HAP-1 (cell line): ENCODE data around the gene ME3.
"Not testable (repeated sequence)": the region's sequence is repeated elsewhere in the genome, so short reads cannot be mapped to it uniquely, and the experiment has no call there.

Experiments used
- DNase-seq, 2 experiments: peaks; one replicate each; pipeline ENCODE4 v3.0.0-alpha.2; 2016 to 2020; ENCODE audit warnings: low spot score in 2 of 2
- H3K27me3 ChIP-seq: fragments of 250-450 bp; sonication (Bioruptor Pico); 2 replicates; pipeline ENCODE4 v1.5.1; 2020; ENCODE audit warnings: low read depth, mild to moderate bottlenecking, moderate library complexity
- H3K36me3 ChIP-seq: fragments of 250-450 bp; sonication (Bioruptor Pico); replicated peaks from 2 replicates; pipeline ENCODE4 v1.5.1; 2020; ENCODE audit warnings: mild to moderate bottlenecking
- H3K4me1 ChIP-seq: fragments of 250-450 bp; sonication (Bioruptor Pico); 2 replicates; pipeline ENCODE4 v1.5.1; 2020; ENCODE audit warnings: mild to moderate bottlenecking
- H3K4me3 ChIP-seq: fragments of 250-450 bp; sonication (Bioruptor Pico); 2 replicates; pipeline ENCODE4 v1.5.1; 2020; ENCODE audit warnings: mild to moderate bottlenecking, moderate library complexity
- H3K9me3 ChIP-seq: fragments of 250-450 bp; sonication (Bioruptor Pico); 2 replicates; pipeline ENCODE4 v1.5.1; 2020; ENCODE audit warnings: mild to moderate bottlenecking, moderate library complexity
- in situ Hi-C: fragments of 300-500 bp; cut with MboI; formaldehyde crosslinking; loops from 3 replicates; pipeline ENCODE4 v1.14.3; 2020; ENCODE audit warnings: low sequenced_read_pairs, inconsistent platforms, mixed read lengths

The ME3 gene

DNA sequence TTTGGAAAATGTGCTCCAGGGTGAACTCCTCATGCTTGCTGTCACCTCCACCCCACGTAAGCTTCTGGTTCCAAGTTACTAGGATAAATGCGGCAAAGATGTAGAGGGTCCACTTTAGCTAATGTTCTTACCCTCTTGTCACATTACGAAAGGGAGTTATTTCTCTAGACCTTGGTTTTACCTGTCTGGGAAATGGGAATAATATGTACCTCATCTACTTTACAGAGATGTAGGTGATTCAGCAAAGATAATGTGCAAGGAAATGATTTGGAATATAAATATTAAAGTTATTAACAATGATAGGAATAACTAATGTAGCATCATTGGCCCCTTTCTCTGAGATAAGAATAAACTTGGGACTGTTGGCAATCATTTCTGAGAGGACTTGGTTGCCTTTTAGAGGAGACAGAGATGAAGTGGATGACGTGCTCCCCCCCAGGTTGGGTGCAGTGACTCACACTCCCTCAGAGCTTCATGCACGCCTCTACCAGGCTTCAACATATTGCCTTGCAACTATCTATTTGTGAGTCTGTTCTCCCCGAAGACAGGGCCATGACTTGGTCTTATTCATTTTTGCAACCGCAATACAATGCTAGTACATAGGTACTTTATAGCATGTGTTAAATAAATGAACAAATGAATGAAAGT lies 97.1 kb downstream of the ME3 start:
- no peak for DNase-seq
- Histone ChIP-seq H3K9me3 (no peaks in the 10 kb centered on the region), H3K36me3 (no peaks in the 10 kb centered on the region), H3K4me1 (no peaks in the 10 kb centered on the region), H3K27me3 (peaks cover 50% of the 10 kb centered on the region), H3K4me3 (no peak overlapping the region)
- in situ Hi-C loops, result no loop called here

GRCh38 chr11:86574493-86575207 lies 97.8 kb downstream of the ME3 start:
- DNase-seq, result no peak
- Histone ChIP-seq H3K4me3 (no peak overlapping the region), H3K27me3 (peaks cover 47% of the 10 kb centered on the region), H3K4me1 (no peaks in the 10 kb centered on the region), H3K36me3 (no peaks in the 10 kb centered on the region), H3K9me3 (no peaks in the 10 kb centered on the region)
- in situ Hi-C loops, result no loop called here

DNA sequence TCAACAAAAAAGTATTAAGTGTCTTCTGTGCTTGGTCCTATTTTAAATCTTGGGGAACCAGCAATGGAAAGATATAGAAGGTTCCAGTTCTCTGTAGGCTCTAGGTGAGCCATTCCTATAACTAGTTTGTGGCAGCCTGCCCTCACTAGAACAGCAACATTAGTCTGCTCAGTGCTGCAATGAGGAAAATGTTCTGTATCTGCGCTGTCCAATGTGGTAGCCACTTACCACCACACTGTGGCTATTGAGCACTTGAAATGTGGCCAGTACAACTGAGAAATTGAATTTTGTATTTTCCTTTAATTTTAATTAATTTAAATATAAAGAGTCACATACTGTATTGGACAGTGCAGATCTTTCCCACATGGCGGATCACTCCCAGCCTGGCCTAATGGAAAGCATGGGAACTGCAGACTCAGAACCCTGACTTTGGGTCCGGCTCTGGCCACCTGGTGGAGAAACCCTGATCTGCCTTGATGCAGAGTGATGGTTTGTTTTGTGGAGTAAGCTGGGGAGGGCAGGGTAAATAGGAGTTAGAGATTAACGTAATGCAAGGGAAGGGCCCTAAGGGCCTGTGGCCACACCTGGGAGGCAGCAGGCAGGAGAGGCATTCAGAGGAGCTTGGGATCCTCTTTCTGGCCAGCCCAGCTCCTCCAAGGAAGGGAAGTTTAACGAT lies 101.0 kb downstream of the ME3 start:
- H3K36me3 ChIP-seq, result no peaks in the 10 kb centered on the region
- H3K9me3 ChIP-seq, result no peaks in the 10 kb centered on the region
- peak; percentile 62 to 68 for DNase-seq
- no peaks in the 10 kb centered on the region for H3K4me1 ChIP-seq
- H3K4me3 ChIP-seq, result no peak overlapping the region
- in situ Hi-C loops, result no loop called here
- H3K27me3 ChIP-seq, result peaks cover 30% of the 10 kb centered on the region

- Histone ChIP-seq H3K4me3 (no peak overlapping the region), H3K9me3 (no peaks in the 10 kb centered on the region), H3K27me3 (peaks cover 28% of the 10 kb centered on the region), H3K4me1 (no peaks in the 10 kb centered on the region), H3K36me3 (no peaks in the 10 kb centered on the region)
- DNase-seq, result no peak
- in situ Hi-C loops, result no loop called here
Observed at GRCh38 chr11:86570451-86570850, 102.0 kb downstream of the ME3 start.

- no peaks in the 10 kb centered on the region for H3K4me1 ChIP-seq
- DNase-seq, result no peak
- no peaks in the 10 kb centered on the region for H3K36me3 ChIP-seq
- no peaks in the 10 kb centered on the region for H3K9me3 ChIP-seq
- H3K27me3 ChIP-seq, result peaks cover 25% of the 10 kb centered on the region
- in situ Hi-C loops, result no loop called here
- H3K4me3 ChIP-seq, result no peak overlapping the region
Observed at GRCh38 chr11:86570020-86570419, 102.4 kb downstream of the ME3 start.

GRCh38 chr11:86569109-86569508 lies 103.3 kb downstream of the ME3 start:
- Histone ChIP-seq H3K27me3 (peaks cover 21% of the 10 kb centered on the region), H3K36me3 (no peaks in the 10 kb centered on the region), H3K4me1 (no peaks in the 10 kb centered on the region), H3K9me3 (no peaks in the 10 kb centered on the region), H3K4me3 (no peak overlapping the region)
- DNase-seq, result no peak
- in situ Hi-C loops, result no loop called here

GRCh38 chr11:86565801-86566312 lies 106.6 kb downstream of the ME3 start:
- Histone ChIP-seq H3K4me1 (no peaks in the 10 kb centered on the region), H3K4me3 (no peak overlapping the region), H3K27me3 (peaks cover 15% of the 10 kb centered on the region; the same call in 1 of the 2 replicates), H3K36me3 (no peaks in the 10 kb centered on the region), H3K9me3 (no peaks in the 10 kb centered on the region; the same call in 1 of the 2 replicates)
- no peak for DNase-seq
- in situ Hi-C loops, result no loop called here

DNA sequence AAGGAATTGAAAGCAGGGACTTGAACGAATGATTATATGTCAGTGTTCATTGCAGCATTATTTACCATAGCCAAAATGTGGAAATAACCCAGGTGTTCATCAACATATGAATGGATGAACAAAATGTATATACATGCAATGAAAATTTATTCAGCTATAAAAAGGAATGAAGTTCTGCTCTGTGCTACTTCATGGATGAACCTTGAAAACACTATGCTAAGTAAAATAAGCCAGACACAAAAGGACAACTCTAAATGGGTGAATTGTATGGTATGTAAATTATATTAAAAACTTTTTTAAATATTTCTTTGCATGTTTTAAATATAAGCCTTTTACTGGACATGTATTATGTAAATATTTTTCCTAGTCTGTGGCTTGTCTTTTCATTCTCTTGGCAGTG lies 107.0 kb downstream of the ME3 start:
- Histone ChIP-seq H3K4me3 (no peak overlapping the region), H3K27me3 (peaks cover 15% of the 10 kb centered on the region; the same call in 1 of the 2 replicates), H3K9me3 (no peaks in the 10 kb centered on the region; the same call in 1 of the 2 replicates), H3K36me3 (no peaks in the 10 kb centered on the region), H3K4me1 (no peaks in the 10 kb centered on the region)
- in situ Hi-C loops, result no loop called here
- DNase-seq, result no peak

GRCh38 chr11:86562842-86563241 lies 109.6 kb downstream of the ME3 start:
- H3K36me3 ChIP-seq, H3K4me1 ChIP-seq, in situ Hi-C loops, H3K9me3 ChIP-seq, H3K4me3 ChIP-seq, DNase-seq: not testable (repeated sequence)
- peaks cover 14% of the 10 kb centered on the region; the same call in 1 of the 2 replicates for H3K27me3 ChIP-seq

- no peak overlapping the region for H3K4me3 ChIP-seq
- in situ Hi-C loops, result no loop called here
- no peaks in the 10 kb centered on the region; the same call in 1 of the 2 replicates for H3K9me3 ChIP-seq
- no peak for DNase-seq
- H3K4me1 ChIP-seq, result no peaks in the 10 kb centered on the region
- H3K27me3 ChIP-seq, result peaks cover 6% of the 10 kb centered on the region; the same call in 1 of the 2 replicates
- H3K36me3 ChIP-seq, result no peaks in the 10 kb centered on the region
Observed at GRCh38 chr11:86559311-86559945, 113.0 kb downstream of the ME3 start.

GRCh38 chr11:86558841-86559240 lies 113.6 kb downstream of the ME3 start:
- in situ Hi-C loops, result no loop called here
- Histone ChIP-seq H3K9me3 (no peaks in the 10 kb centered on the region; the same call in none of the 2 replicates), H3K27me3 (peaks cover 4% of the 10 kb centered on the region; the same call in 1 of the 2 replicates), H3K4me1 (no peaks in the 10 kb centered on the region), H3K4me3 (no peak overlapping the region), H3K36me3 (no peaks in the 10 kb centered on the region)
- no peak for DNase-seq

DNA sequence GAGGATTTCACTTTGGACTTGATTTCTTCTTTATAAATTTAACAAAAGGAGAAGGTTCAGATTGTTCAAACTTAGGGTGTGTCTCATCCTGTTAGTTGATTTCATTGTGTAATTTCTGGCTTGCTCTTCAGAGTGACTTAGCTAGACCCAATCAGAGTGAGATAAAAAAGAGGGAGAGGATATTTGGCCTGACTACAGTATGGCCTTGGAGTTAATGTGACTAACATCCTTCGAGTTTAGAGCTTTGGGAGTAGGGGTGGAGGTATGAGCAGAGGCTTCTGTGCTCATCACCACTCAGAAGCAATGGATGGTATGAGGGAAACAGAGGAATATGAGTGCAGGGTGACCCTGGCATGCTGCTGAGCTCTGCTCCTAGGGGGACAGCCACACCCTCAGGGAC lies 114.2 kb downstream of the ME3 start:
- Histone ChIP-seq H3K9me3 (no peaks in the 10 kb centered on the region; the same call in none of the 2 replicates), H3K4me3 (no peak overlapping the region), H3K36me3 (no peaks in the 10 kb centered on the region), H3K27me3 (no peaks in the 10 kb centered on the region; the same call in 1 of the 2 replicates), H3K4me1 (no peaks in the 10 kb centered on the region)
- no peak for DNase-seq
- in situ Hi-C loops, result no loop called here

DNA sequence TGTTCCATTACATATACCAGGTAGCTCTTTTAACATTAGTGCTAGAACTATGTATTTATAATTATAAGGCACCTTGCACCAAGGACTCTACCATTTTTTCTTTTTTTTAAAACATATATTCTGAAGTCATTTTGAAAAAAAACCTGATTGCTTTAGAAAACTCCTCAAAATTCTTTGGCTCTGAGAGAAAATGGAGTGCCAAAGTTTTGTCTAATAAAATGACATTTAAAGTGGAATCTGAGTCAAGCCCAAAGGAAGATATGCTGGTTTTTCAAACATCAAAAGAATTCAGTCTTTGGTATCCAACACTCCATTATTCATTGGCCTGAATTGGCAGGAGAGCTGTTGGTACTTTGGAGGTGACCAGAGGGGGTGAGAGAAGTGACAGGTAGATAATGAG lies 116.5 kb downstream of the ME3 start:
- no peaks in the 10 kb centered on the region for H3K36me3 ChIP-seq
- in situ Hi-C loops, result no loop called here
- no peaks in the 10 kb centered on the region; the same call in 1 of the 2 replicates for H3K9me3 ChIP-seq
- H3K4me3 ChIP-seq, result no peak overlapping the region
- H3K4me1 ChIP-seq, result no peaks in the 10 kb centered on the region
- DNase-seq, result no peak
- no peaks in the 10 kb centered on the region; the same call in none of the 2 replicates for H3K27me3 ChIP-seq
